Stimulated activated CD8-positive, alpha-beta memory T cell treated with anti-CD3 and anti-CD28 coated beads, Interleukin-12 subunit alpha, Interleukin-12 subunit beta, amount 100 ng/mL, for 24 hours (primary cell): Measurements from ENCODE around the gene PCARE.

Source experiments
- DNase-seq: peaks from one replicate; pipeline ENCODE4 v3.0.0-alpha.2; 2020; ENCODE audit errors: extremely low read depth

PCARE gene

DNA sequence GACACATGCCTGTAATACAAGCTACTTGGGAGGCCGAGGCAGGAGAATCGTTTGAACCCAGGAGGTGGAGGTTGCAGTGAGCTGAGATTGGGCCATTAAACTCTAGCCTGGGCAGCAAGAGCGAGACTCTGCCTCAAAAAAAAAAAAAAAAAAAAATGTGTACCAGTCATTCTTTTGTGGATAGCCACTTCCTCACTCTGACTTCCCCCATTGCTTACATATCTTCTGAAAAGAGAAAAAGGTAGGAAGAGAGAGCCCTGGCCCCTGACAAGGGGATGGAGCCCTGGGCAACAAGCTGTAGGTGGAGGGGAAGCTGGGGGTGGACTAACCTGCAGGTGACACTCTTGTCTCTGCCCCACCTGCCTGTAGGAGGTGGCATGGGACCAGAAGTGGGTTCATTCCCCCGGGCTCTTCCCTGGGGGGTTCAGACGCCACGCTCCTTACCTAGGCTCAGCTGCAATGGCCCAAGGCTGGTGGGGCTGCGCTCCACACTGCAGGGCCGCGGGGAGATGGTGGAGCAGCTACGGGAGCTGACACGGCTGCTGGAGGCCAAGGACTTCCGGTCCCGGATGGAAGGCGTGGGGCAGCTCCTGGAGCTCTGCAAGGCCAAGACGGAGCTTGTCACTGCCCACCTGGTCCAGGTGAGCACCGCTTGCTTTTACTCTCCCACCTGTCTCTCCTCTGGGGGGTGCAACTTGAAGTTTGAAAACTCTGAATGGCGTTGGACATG is 39.1 kb downstream of the PCARE start:
- DNase-seq: no peak

GRCh38 chr2:29033656-29034055 is 40.7 kb downstream of the PCARE start:
- DNase-seq: no peak

- DNase-seq: no peak
Observed at GRCh38 chr2:29033172-29033571, 41.2 kb downstream of the PCARE start.

GRCh38 chr2:29032189-29032588 is 42.1 kb downstream of the PCARE start:
- no peak for DNase-seq

DNA sequence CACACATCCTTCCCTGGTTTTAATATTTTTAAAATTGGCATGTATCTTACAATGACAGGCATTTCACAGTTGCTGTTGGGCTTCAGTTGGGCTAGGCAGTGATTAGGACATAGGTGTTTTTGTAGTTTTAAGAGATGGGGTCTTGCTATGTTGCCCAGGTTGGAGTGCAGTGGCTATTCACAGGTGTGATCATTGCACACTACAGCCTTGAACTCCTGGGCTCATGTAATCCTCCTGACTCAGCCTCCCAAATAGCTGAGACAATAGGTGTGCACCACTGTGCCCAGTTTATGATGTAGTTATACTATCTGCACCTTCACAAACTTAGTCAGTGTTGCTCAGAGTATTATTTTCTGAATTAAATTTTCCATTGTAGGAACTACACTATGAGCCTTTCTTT is 43.3 kb downstream of the PCARE start:
- DNase-seq: no peak

GRCh38 chr2:29025711-29026110 is 48.6 kb downstream of the PCARE start:
- no peak for DNase-seq

DNA sequence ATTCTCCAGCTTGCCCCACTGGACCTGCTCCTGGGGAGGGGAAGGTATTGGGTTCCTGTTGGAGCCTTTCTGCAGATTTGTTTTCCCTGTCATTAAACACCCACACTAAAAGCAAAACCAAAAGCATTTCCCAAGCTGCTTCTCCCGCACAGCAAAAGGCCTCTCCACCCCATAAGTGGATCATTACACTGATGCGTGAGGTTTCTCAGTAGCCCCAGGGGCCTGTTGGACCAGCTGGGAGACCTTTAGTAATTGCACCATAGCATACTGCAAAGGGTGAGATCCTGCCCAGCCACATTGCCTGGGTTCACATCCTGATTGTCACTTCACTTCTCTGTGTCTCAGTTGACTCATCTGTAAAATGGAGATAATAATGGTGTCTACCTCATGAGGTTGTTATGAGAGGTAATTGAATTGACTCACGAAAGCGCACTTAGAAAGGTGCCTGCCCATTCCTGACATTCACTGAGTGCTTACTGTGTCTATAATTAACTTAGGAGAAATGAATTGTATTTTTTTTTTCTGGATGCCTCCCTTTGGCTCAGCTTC is 49.4 kb downstream of the PCARE start:
- no peak for DNase-seq

DNA sequence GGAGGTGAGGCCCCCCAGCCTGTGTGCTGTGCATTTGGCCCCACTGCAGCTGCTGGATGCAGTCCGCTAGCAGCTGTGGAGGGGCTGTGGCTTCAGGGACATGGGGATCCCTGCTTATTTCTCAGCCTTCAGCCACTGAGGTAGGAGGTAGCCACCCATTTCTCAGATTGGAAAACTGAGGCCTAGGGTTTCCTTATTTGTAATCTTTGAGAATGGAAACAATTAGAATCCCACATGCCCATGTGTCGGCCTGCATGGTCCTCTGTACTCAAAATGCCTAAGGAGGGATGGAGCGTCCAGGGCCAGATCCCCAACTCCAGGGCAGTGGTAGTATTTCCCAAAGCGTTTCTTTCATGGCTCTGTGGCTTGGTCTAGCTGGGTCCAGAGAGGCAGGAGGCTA is 51.1 kb downstream of the PCARE start:
- no peak for DNase-seq

DNA sequence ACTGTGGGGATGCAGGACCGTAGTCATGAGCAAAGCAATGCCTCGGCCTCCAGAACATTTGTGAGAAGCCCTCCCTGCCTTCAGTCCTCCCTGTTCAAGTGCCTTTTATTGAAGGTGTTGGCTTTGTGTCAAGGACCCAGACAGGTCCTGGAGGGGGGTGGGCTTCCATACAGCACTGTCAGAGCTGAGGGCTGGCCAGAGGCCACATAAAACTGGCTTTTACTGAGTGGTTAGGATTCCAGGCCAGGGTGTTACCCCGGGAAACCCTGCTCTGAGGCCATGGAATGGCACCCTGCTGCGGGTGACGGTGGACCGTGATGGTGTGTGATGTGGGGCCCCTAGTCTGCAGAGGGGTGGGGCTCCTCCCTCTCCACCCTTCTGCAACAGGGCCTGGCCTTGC is 51.6 kb downstream of the PCARE start:
- DNase-seq: no peak

DNA sequence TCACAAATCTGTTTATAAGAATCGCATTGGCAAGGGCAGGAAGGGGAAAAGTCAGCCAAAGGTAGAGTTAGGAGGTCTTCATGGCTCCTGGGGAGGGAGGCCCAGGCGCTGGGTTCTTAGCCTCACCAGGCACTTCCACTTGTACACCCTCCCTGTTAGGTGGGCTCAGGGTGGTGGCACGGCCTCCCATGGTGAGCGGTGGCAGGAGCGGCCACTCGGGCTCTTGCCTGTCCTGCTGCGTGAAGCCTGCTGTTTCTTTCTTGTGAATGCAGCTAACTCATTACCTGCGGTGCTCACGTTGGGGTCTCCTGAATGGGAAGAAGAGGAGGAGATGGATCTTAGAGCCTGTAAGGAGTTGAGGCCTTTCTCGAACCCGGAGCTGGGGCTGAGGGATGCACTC is 52.4 kb downstream of the PCARE start:
- DNase-seq: no peak

- DNase-seq: no peak
Observed at GRCh38 chr2:29017716-29018435, 56.4 kb downstream of the PCARE start.

- DNase-seq: no peak
Observed at GRCh38 chr2:29016504-29016903, 57.8 kb downstream of the PCARE start.

DNA sequence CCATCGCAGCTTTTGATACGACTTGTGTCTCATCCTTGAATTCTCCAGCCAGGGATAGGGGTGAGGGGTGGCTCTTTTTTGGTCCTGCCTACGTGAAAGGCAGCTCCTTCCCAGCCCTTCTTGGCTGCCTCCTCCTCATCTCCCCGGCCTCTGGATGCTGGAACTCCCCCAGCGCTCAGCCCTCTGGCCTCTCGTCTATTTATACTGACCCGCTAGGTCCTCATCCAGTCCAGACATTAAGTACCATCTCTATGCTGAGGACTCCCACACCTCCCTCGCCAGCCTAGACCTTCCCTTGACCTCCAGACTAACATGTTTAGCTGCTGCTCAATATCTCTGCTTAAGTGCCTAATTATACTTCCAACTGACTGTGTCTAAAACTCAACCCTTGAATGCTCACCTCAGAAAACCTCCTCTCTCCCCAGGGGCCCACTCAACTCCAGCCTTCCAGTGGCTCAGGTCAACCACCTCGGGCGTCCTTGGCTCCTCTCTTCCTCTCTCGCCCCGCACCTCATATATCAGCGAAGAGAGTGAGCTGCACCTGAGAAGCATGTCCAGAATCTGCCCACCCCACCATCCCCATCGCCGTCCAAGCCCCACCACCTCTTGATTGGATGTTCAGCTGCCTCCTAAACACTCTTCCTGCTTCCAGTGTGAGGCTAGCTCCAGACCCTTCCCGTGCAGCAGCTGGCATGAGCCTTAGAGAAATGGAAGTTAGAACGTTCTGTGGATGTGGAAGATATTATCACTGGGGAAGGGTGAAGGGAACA is 58.4 kb downstream of the PCARE start:
- DNase-seq: no peak

GRCh38 chr2:29014811-29015421 is 59.4 kb downstream of the PCARE start:
- no peak for DNase-seq

GRCh38 chr2:29014331-29014730 is 60.0 kb downstream of the PCARE start:
- DNase-seq: no peak

DNA sequence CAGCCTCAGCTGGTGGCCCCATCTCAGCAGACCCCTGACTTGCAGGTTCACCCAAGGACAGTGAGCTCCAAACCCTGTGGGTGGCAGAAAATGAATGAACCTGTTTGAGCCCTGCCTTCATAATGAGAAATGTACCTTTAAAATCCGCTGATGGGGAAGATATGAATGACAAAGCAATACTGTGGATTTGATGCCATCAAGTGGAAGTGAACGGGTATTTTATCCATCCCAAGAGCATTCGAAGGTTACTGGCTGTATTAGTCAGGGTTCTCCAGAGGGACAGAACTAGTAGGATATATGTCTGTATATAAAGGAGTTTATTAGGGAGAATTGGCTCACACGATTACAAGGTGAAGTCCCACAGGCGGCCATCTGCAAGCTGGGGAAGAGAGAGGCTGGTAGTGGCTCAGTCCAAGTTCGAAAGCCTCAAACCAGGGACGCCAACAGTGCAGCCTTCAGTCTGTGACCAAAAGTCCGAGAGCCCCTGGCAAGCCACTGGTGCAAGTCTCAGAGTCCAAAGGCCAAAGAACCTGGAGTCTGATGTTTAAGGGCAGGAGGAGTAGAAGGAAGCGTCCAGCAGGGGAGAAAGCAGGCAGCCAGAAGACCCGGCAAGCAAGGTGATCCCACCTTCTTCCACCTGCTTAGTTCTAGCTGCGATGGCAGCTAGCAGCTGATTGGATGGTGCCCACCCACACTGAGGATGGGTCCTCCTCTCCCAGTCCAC is 61.1 kb downstream of the PCARE start:
- no peak for DNase-seq

DNA sequence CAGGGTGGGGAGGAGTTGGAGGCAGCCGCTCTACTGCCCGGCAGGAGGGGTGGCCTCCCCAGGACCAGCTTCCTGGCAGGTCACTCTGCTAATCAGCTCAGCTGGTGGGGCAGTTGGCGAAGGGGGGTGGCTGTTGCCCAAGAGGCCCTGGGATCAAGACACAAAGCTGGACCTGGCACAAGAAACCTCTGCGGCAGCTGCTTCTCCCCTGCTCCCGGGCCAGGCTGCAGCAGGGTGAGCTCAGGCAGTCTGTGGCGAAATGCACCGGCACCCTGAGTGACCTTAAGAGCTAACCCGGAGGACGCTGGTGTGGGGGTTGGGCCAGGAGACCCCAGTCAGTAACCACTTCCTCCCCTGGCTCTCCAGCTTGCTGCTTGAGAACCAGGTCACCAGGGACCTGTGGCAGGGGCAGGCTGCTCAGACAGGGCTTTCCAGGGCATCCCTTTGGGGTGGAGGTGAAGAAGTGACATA is 62.1 kb downstream of the PCARE start:
- DNase-seq: no peak
